K562 (cell line): ENCODE data around the gene TCF19. TPM values are rescaled to one million over a fixed set of nuclear protein-coding genes. Genes with fewer than 3 reads are reported as not detected.

Source experiments
- ATAC-seq: fragments of 200-7000 bp; cut with Tn5 transposase; 3 replicates; pipeline ENCODE4 v1.9.1; 2020; ENCODE audit warnings: moderate library complexity
- BruUV-seq: library from RNA; stranded (reverse); fragments of 400-500 nt; replicated peaks from 2 replicates; lab custom pipeline; 2021; lab: Mats Ljungman, UMichigan
- CTCF ChIA-PET: fragments of 300-600 bp; formaldehyde crosslinking; extraction: SDS; loops from one replicate; lab custom pipeline; 2021; ENCODE audit warnings: low intra/inter-chr PET ratio; lab: Yijun Ruan, JAX
- POLR2A ChIA-PET: fragments of 300-600, 350-650 bp; sonication (Branson Sonifier 250); formaldehyde crosslinking; extraction: SDS; loops from one replicate; lab custom pipeline; 2021; ENCODE audit warnings: antibody characterized with exemption, inconsistent platforms; lab: Yijun Ruan, JAX
- DNase-seq, 4 experiments: peaks; one replicate each; pipeline versions ENCODE4 v3.0.0 to v3.0.0-alpha.2; 2011 to 2018; ENCODE audit warnings: low spot score in 3 of 4, mixed read lengths in 3 of 4; ENCODE audit errors: extremely low read depth in 1 of 4
- FAIRE-seq: peaks from 2 replicates; lab custom pipeline; 2011; peaks lifted over from hg19 to GRCh38; lab: Jason Lieb, UNC
- H2AFZ ChIP-seq: 2 replicates; pipeline ENCODE4 v1.6.0; 2011; ENCODE audit warnings: low read depth, low read length, control low read depth, inconsistent platforms
- H3K27ac ChIP-seq: fragments of 200-600 bp; 3 replicates; pipeline ENCODE4 v1.8.0; 2011; ENCODE audit warnings: low read depth, mild to moderate bottlenecking, control low read depth, inconsistent platforms, low read length, moderate library complexity, mixed read lengths; ENCODE audit errors: extremely low read depth
- H3K27me3 ChIP-seq, 2 experiments: fragments of 300-600 bp in 1 of 2; 2 replicates in 1 of 2; 3 replicates in 1 of 2; pipeline versions ENCODE4 v1.6.0 to v1.8.0; 2011; ENCODE audit warnings: inconsistent platforms in 2 of 2, low read length in 2 of 2, mild to moderate bottlenecking in 1 of 2, mixed read lengths in 1 of 2, moderate library complexity in 1 of 2; ENCODE audit not compliant: control insufficient read depth in 2 of 2, insufficient read depth in 2 of 2
- H3K36me3 ChIP-seq: fragments of 300-600 bp; 3 replicates; pipeline ENCODE4 v1.8.0; 2011; ENCODE audit warnings: mild to moderate bottlenecking, low read length, inconsistent platforms; ENCODE audit not compliant: control insufficient read depth, insufficient read depth
- H3K4me1 ChIP-seq, 2 experiments: fragments of 200-600 bp in 1 of 2; replicated peaks in 1 of 2; 2 replicates in 1 of 2; 3 replicates in 1 of 2; pipeline versions ENCODE4 v1.5.1 to v1.8.0; 2011; ENCODE audit warnings: inconsistent platforms in 2 of 2, low read length in 2 of 2, mild to moderate bottlenecking in 1 of 2, mixed read lengths in 1 of 2, moderate library complexity in 1 of 2; ENCODE audit not compliant: control insufficient read depth in 2 of 2, insufficient read depth in 2 of 2
- H3K4me2 ChIP-seq: 2 replicates; pipeline ENCODE4 v1.6.1; 2011; ENCODE audit warnings: low read length, control low read depth, inconsistent platforms, mixed read lengths; ENCODE audit not compliant: insufficient read depth
- H3K4me3 ChIP-seq: fragments of 200-600 bp; sonication (generic), shearing (Covaris generic); 2 replicates; pipeline ENCODE4 v1.5.1; 2016; ENCODE audit warnings: control low read depth, inconsistent platforms
- H3K79me2 ChIP-seq: fragments of 200-600 bp; 3 replicates; pipeline ENCODE4 v1.8.0; 2011; ENCODE audit warnings: low read length, inconsistent platforms; ENCODE audit not compliant: control insufficient read depth, insufficient read depth
- H3K9ac ChIP-seq, 2 experiments: 2 replicates each; pipeline versions ENCODE4 v1.6.0 to v1.6.1; 2011; ENCODE audit warnings: low read depth in 2 of 2, low read length in 2 of 2, control low read depth in 1 of 2, inconsistent platforms in 1 of 2, mild to moderate bottlenecking in 1 of 2, mixed read lengths in 1 of 2; ENCODE audit not compliant: insufficient read depth in 1 of 2
- H3K9me1 ChIP-seq: one replicate; pipeline ENCODE4 v1.6.0; 2011; ENCODE audit warnings: inconsistent platforms, mild to moderate bottlenecking, low read length, moderate library complexity; ENCODE audit not compliant: control insufficient read depth, insufficient read depth
- H3K9me3 ChIP-seq: replicated peaks from 2 replicates; pipeline ENCODE4 v1.5.1; 2011; ENCODE audit warnings: low read depth, low read length, inconsistent platforms; ENCODE audit not compliant: control insufficient read depth, insufficient read depth
- H4K20me1 ChIP-seq: replicated peaks from 2 replicates; pipeline ENCODE4 v1.6.1; 2011; ENCODE audit warnings: low read length, inconsistent platforms, mixed read lengths; ENCODE audit not compliant: control insufficient read depth, insufficient read depth
- ARHGAP35 ChIP-seq: fragments of 450-650 bp; IDR thresholded peaks from 2 replicates; pipeline ENCODE4 v1.6.1; 2018; ENCODE audit not compliant: partially characterized antibody
- ATF7 ChIP-seq: fragments of 450-650 bp; IDR thresholded peaks from 2 replicates; pipeline ENCODE4 v1.7.1; 2014; ENCODE audit warnings: mild to moderate bottlenecking, moderate library complexity
- DIDO1 ChIP-seq: fragments of 450-650 bp; IDR thresholded peaks from 2 replicates; pipeline ENCODE4 v1.6.1; 2016; ENCODE audit warnings: low read depth, missing biosample characterization, missing genetic modification characterization
- GTF3C2 ChIP-seq: IDR thresholded peaks from 3 replicates; pipeline ENCODE4 v1.6.1; 2011; ENCODE audit warnings: borderline replicate concordance, mild to moderate bottlenecking, moderate library complexity; ENCODE audit not compliant: insufficient read length; ENCODE audit errors: extremely low read depth
- HNRNPUL1 ChIP-seq: fragments of 200-400 bp; formaldehyde crosslinking; IDR thresholded peaks from 2 replicates; pipeline ENCODE4 v1.6.1; 2017; ENCODE audit warnings: low read length
- RBM14 ChIP-seq: fragments of 200-400 bp; formaldehyde crosslinking; IDR thresholded peaks from 2 replicates; pipeline ENCODE4 v1.6.1; 2018; ENCODE audit warnings: low read depth, mild to moderate bottlenecking, low read length, moderate library complexity, borderline replicate concordance; ENCODE audit not compliant: insufficient read depth
- ZBTB1 ChIP-seq: sonication (generic); formaldehyde crosslinking; IDR thresholded peaks from 2 replicates; pipeline ENCODE4 v1.8.1; 2023; ENCODE audit warnings: missing genetic modification reagents, low read depth, mild to moderate bottlenecking, borderline replicate concordance
- ZEB2 ChIP-seq: fragments of 450-650 bp; IDR thresholded peaks from 2 replicates; pipeline ENCODE4 v1.6.1; 2016
- ZNF398 ChIP-seq: fragments of 250-450 bp; sonication (Bioruptor Pico); IDR thresholded peaks from 2 replicates; pipeline ENCODE4 v1.8.0; 2021; ENCODE audit warnings: moderate library complexity, mild to moderate bottlenecking, inconsistent platforms
- ZNF561 ChIP-seq: fragments of 450-650 bp; formaldehyde crosslinking; conservative IDR thresholded peaks from 2 replicates; pipeline ENCODE4 v1.4.0; 2020; ENCODE audit warnings: mild to moderate bottlenecking, moderate library complexity
- WGBS: fragments of 100-300 bp; shearing (Covaris generic); methylation state at CpG from one replicate; pipeline ENCODE4 v1.1.6; 2016; ENCODE audit warnings: low coverage, mixed read lengths; ENCODE audit not compliant: insufficient coverage; ENCODE audit errors: missing lambda C conversion rate; 5-methylcytosine and 5-hydroxymethylcytosine counted together
- in situ Hi-C: fragments of 300-500 bp; cut with MboI; formaldehyde crosslinking; loops from 4 replicates; pipeline ENCODE4 v1.15.0; 2018; ENCODE audit warnings: inconsistent platforms, mixed read lengths
- intact Hi-C: fragments of 100-400 bp; cut with micrococcal nuclease; formaldehyde crosslinking; loops from 2 replicates; pipeline ENCODE4 v1.14.2; 2022
- polyA plus RNA-seq, 8 experiments: library from polyadenylated mRNA; depleted of rRNA in 4 of 8; stranded (reverse) in 5 of 8; unstranded in 3 of 8; fragments of >200 nt; fragmentation: Nextera tagmentation in 2 of 8; fragmentation: Illumina TruSeq in 1 of 8; extraction: Ambion mirVana in 2 of 8; extraction: Trizol in 1 of 8; gene quantifications; 2 replicates each; pipeline versions ENCODE4 v1.2.1 to v1.2.3, GENCODE V29; 2011 to 2014; ENCODE audit warnings: inconsistent platforms in 1 of 8, missing spikeins in 1 of 8
- total RNA-seq, 7 experiments: library from RNA; depleted of rRNA in 6 of 7; stranded (reverse); fragments of >200 nt in 6 of 7; fragmentation: Illumina TruSeq in 2 of 7; extraction: Trizol in 2 of 7; gene quantifications; 2 replicates each; pipeline versions ENCODE4 v1.2.1 to v1.2.3, GENCODE V29; 2011 to 2021; ENCODE audit warnings: low replicate concordance in 1 of 7

Gene TCF19
- total and polyA plus RNA-seq, 9 of the 15 experiments (the other 6 are each of a cell fraction or from before 2014, with no cell fraction given) = 4.2 to 42.5 (median 25.7) TPM

- TF ChIP-seq ZNF398 (CRISPR knock-in tag) = no peak
- no peak for TF ChIP-seq HNRNPUL1
- no peak for TF ChIP-seq ZBTB1
- no peak for TF ChIP-seq ARHGAP35
- no peak for TF ChIP-seq DIDO1 (tag)
- TF ChIP-seq, all 486 proteins: peak for 12
Measured at GRCh38 chr6:31175971-31176370, 17.6 kb downstream of the TCF19 start (continued).

- H3K9ac ChIP-seq = no peak overlapping the region
- DNase-seq (no peak), ATAC-seq (peak; percentile 41; the same call in 1 of the 3 replicates), FAIRE-seq (no peak)
- POLR2A ChIA-PET = interaction anchor here (1.5 kb wide), 1 partner anchor 9 kb away, joined by 4 read pairs; no protein-coding TSS in a partner anchor
- no peaks in the 10 kb centered on the region for H3K36me3 ChIP-seq
- intact Hi-C loops = no loop called here
- H3K4me2 ChIP-seq = peak overlapping the region; percentile 2; the same call in 1 of the 2 replicates
- H3K4me3 ChIP-seq = no peak overlapping the region
- CTCF ChIA-PET = no interaction called here
- H3K4me1 ChIP-seq = peaks cover 15 to 20% of the 10 kb centered on the region in 2 experiments
- H3K9me1 ChIP-seq = no peaks in the 10 kb centered on the region
- in situ Hi-C loops = no loop called here
- no peaks in the 10 kb centered on the region for H4K20me1 ChIP-seq
- TF ChIP-seq RBM14 (no peak), ATF7 (no peak), ZNF561 (no peak), GTF3C2 (no peak), ZEB2 (no peak), ZNF398 (CRISPR knock-in tag) (no peak)
- no peaks in the 10 kb centered on the region for H3K9me3 ChIP-seq
- H3K27ac ChIP-seq = no peak overlapping the region
- H3K79me2 ChIP-seq = no peaks in the 10 kb centered on the region
- no peaks in the 10 kb centered on the region for H3K27me3 ChIP-seq
- WGBS = 6% methylated on average over 8 of the region's 8 CpGs
- BruUV-seq = no TSS peak
- H2AFZ ChIP-seq = no peak overlapping the region
Measured at GRCh38 chr6:31178143-31179041, 20.0 kb downstream of the TCF19 start.
